Effector memory CD8-positive, alpha-beta T cell (primary cell): Measurements from ENCODE around the gene MGME1.

Source experiments
- ATAC-seq: fragments of 150-1000 bp; cut with Tn5 transposase; replicated peaks from 2 replicates; pipeline ENCODE4 v1.10.0; 2021; ENCODE audit warnings: mild to moderate bottlenecking, moderate library complexity
- DNase-seq, 3 experiments: peaks; one replicate each; pipeline ENCODE4 v3.0.0; 2021
- H3K27ac Mint-ChIP-seq, 2 donors: one replicate each; pipeline ENCODE4 v1.8.0; 2022; ENCODE audit warnings: mild to moderate bottlenecking in 2 of 2, mixed read lengths in 2 of 2, moderate library complexity in 2 of 2
- H3K27me3 Mint-ChIP-seq, 2 donors: one replicate each; pipeline ENCODE4 v1.8.0; 2022; ENCODE audit warnings: mixed read lengths in 2 of 2
- H3K36me3 Mint-ChIP-seq: one replicate; pipeline ENCODE4 v1.8.0; 2022; ENCODE audit warnings: mild to moderate bottlenecking, moderate library complexity, mixed read lengths; ENCODE audit not compliant: insufficient read depth
- H3K4me1 Mint-ChIP-seq, 2 donors: one replicate each; pipeline ENCODE4 v1.8.0; 2022; ENCODE audit warnings: low read depth in 2 of 2, mixed read lengths in 2 of 2
- H3K4me3 Mint-ChIP-seq, 2 donors: one replicate each; pipeline ENCODE4 v1.8.0; 2022; ENCODE audit warnings: mild to moderate bottlenecking in 2 of 2, mixed read lengths in 2 of 2, moderate library complexity in 2 of 2
- H3K9me3 Mint-ChIP-seq, 2 donors: one replicate each; pipeline ENCODE4 v1.8.0; 2022; ENCODE audit warnings: mixed read lengths in 2 of 2
- total RNA-seq, 9 experiments: gene quantifications; one replicate each; lab custom pipeline; 2026; lab: John Stamatoyannopoulos, UW

Gene MGME1
- 13.0 to 29.5 (median 19.7) reads per million in 9 experiments for total RNA-seq

GRCh38 chr20:17968366-17969277 is at the start of gene MGME1, which contains the start of gene SNX5:
MGME1 (plus strand) TSS chr20:17969018; CDS start chr20:17969860, 842 bp downstream.
SNX5 (minus strand) TSS chr20:17968794; CDS start chr20:17968425, 369 bp downstream.
- Mint-ChIP-seq H3K27ac (peak within 1 kb of the TSS; percentile 95), H3K36me3 (peaks cover 43% of the 10 kb centered on the region), H3K4me1 (peaks cover 56 to 73% of the 10 kb centered on the region in 2 donors), H3K9me3 (no peaks in the 10 kb centered on the region), H3K4me3 (peak within 1 kb of the TSS; percentile 94 to 98), H3K27me3 (no peaks in the 10 kb centered on the region)
- peak; percentile 98 to 99 (median 99) for DNase-seq
- ATAC-seq: peak; percentile 87

- Mint-ChIP-seq H3K9me3 (no peaks in the 10 kb centered on the region), H3K36me3 (no peaks in the 10 kb centered on the region), H3K4me1 (no peaks in the 10 kb centered on the region), H3K27me3 (peaks cover 10 to 23% of the 10 kb centered on the region in 2 donors), H3K27ac (no peak overlapping the region), H3K4me3 (no peak overlapping the region)
- ATAC-seq (no peak), DNase-seq (no peak)
Observed at GRCh38 chr20:17919149-17919548, 49.7 kb upstream of the MGME1 start.

GRCh38 chr20:17921774-17922173 is 47.0 kb upstream of the MGME1 start:
- peaks cover 17 to 36% of the 10 kb centered on the region in 2 donors for H3K27me3 Mint-ChIP-seq
- ATAC-seq (no peak), DNase-seq (no peak)
- no peaks in the 10 kb centered on the region for H3K36me3 Mint-ChIP-seq
- H3K4me1 Mint-ChIP-seq: no peaks in the 10 kb centered on the region
- H3K27ac Mint-ChIP-seq: peak overlapping the region in 1 of 2 donors; percentile 4
- no peak overlapping the region for H3K4me3 Mint-ChIP-seq
- no peaks in the 10 kb centered on the region for H3K9me3 Mint-ChIP-seq

- peaks cover 26 to 54% of the 10 kb centered on the region in 2 donors for H3K27me3 Mint-ChIP-seq
- H3K36me3 Mint-ChIP-seq: no peaks in the 10 kb centered on the region
- DNase-seq (no peak), ATAC-seq (no peak)
- no peaks in the 10 kb centered on the region for H3K4me1 Mint-ChIP-seq
- H3K27ac Mint-ChIP-seq: no peak overlapping the region
- no peak overlapping the region for H3K4me3 Mint-ChIP-seq
- H3K9me3 Mint-ChIP-seq: no peaks in the 10 kb centered on the region
Observed at GRCh38 chr20:17925141-17925939, 43.5 kb upstream of the MGME1 start.

- Mint-ChIP-seq H3K4me1 (no peaks in the 10 kb centered on the region), H3K27ac (no peak overlapping the region), H3K9me3 (no peaks in the 10 kb centered on the region), H3K27me3 (peaks cover 27 to 54% of the 10 kb centered on the region in 2 donors), H3K36me3 (no peaks in the 10 kb centered on the region), H3K4me3 (no peak overlapping the region)
- no peak for ATAC-seq
- no peak for DNase-seq
Observed at GRCh38 chr20:17925940-17926300, 42.9 kb upstream of the MGME1 start.

GRCh38 chr20:17928211-17928611 is 40.6 kb upstream of the MGME1 start:
- H3K36me3 Mint-ChIP-seq: no peaks in the 10 kb centered on the region
- no peak overlapping the region for H3K4me3 Mint-ChIP-seq
- H3K27me3 Mint-ChIP-seq: peaks cover 21 to 58% of the 10 kb centered on the region in 2 donors
- ATAC-seq (no peak), DNase-seq (no peak)
- no peaks in the 10 kb centered on the region for H3K4me1 Mint-ChIP-seq
- no peak overlapping the region for H3K27ac Mint-ChIP-seq
- no peaks in the 10 kb centered on the region for H3K9me3 Mint-ChIP-seq

GRCh38 chr20:17928633-17929311 is 40.0 kb upstream of the MGME1 start:
- no peaks in the 10 kb centered on the region for H3K36me3 Mint-ChIP-seq
- no peaks in the 10 kb centered on the region for H3K9me3 Mint-ChIP-seq
- no peak overlapping the region for H3K27ac Mint-ChIP-seq
- ATAC-seq (no peak), DNase-seq (no peak)
- no peaks in the 10 kb centered on the region for H3K4me1 Mint-ChIP-seq
- no peak overlapping the region for H3K4me3 Mint-ChIP-seq
- H3K27me3 Mint-ChIP-seq: peaks cover 17 to 58% of the 10 kb centered on the region in 2 donors

- Mint-ChIP-seq H3K9me3 (no peaks in the 10 kb centered on the region), H3K4me3 (no peak overlapping the region), H3K27ac (no peak overlapping the region), H3K27me3 (peaks cover 10 to 36% of the 10 kb centered on the region in 2 donors), H3K36me3 (no peaks in the 10 kb centered on the region), H3K4me1 (no peaks in the 10 kb centered on the region)
- no peak for DNase-seq
- ATAC-seq: no peak
Observed at GRCh38 chr20:17931513-17931912, 37.3 kb upstream of the MGME1 start.

- H3K4me3 Mint-ChIP-seq: no peak overlapping the region
- H3K27ac Mint-ChIP-seq: no peak overlapping the region
- no peaks in the 10 kb centered on the region for H3K9me3 Mint-ChIP-seq
- H3K4me1 Mint-ChIP-seq: no peaks in the 10 kb centered on the region
- ATAC-seq (no peak), DNase-seq (no peak)
- H3K27me3 Mint-ChIP-seq: peaks cover 10 to 34% of the 10 kb centered on the region in 2 donors
- no peaks in the 10 kb centered on the region for H3K36me3 Mint-ChIP-seq
Observed at GRCh38 chr20:17932396-17932795, 36.4 kb upstream of the MGME1 start.

- H3K36me3 Mint-ChIP-seq: no peaks in the 10 kb centered on the region
Observed at GRCh38 chr20:17933121-17933520, 35.7 kb upstream of the MGME1 start.

GRCh38 chr20:17933711-17934110 is 35.1 kb upstream of the MGME1 start:
- Mint-ChIP-seq H3K4me1 (peaks cover 0 to 2% of the 10 kb centered on the region in 2 donors), H3K9me3 (no peaks in the 10 kb centered on the region), H3K36me3 (peaks cover under 1% of the 10 kb centered on the region), H3K4me3 (no peak overlapping the region), H3K27ac (no peak overlapping the region), H3K27me3 (peaks cover 5 to 25% of the 10 kb centered on the region in 2 donors)
- no peak for DNase-seq
- no peak for ATAC-seq

More at GRCh38 chr20:17933121-17933520, 35.7 kb upstream of the MGME1 start:
- H3K27me3 Mint-ChIP-seq: peaks cover 10 to 31% of the 10 kb centered on the region in 2 donors
- no peak overlapping the region for H3K27ac Mint-ChIP-seq
- no peaks in the 10 kb centered on the region for H3K4me1 Mint-ChIP-seq
- no peak for DNase-seq
- H3K4me3 Mint-ChIP-seq: no peak overlapping the region
- no peaks in the 10 kb centered on the region for H3K9me3 Mint-ChIP-seq
- ATAC-seq: no peak

GRCh38 chr20:17934141-17934862 is 34.5 kb upstream of the MGME1 start:
- Mint-ChIP-seq H3K27me3 (peaks cover 5 to 25% of the 10 kb centered on the region in 2 donors), H3K36me3 (peaks cover 6% of the 10 kb centered on the region)

More at GRCh38 chr20:17934141-17934862, 34.5 kb upstream of the MGME1 start:
- H3K4me3 Mint-ChIP-seq: no peak overlapping the region
- H3K4me1 Mint-ChIP-seq: peaks cover 2 to 6% of the 10 kb centered on the region in 2 donors
- DNase-seq: no peak
- H3K9me3 Mint-ChIP-seq: no peaks in the 10 kb centered on the region
- H3K27ac Mint-ChIP-seq: no peak overlapping the region
- no peak for ATAC-seq
